Endometrial microvascular endothelial cells (primary cell): ENCODE data around the gene NIPAL4. TPM values are rescaled to one million over a fixed set of nuclear protein-coding genes. Genes with fewer than 3 reads are reported as not detected.

Experiments
- in situ Hi-C: cut with HindIII; loops from 2 replicates; pipeline ENCODE4 v1.10.0; 2017; ENCODE audit warnings: low sequenced_read_pairs, low pct_unique_long_range_greater_than_20kb; ENCODE audit errors: inconsistent ontology term
- total RNA-seq: library from RNA; depleted of rRNA; stranded (reverse); fragments of >200 nt; gene quantifications from one replicate; pipeline ENCODE4 v1.2.3, GENCODE V29; 2015; ENCODE audit errors: inconsistent ontology term

The NIPAL4 gene
- total RNA-seq, 1 donor from 2014 or later: not detected

DNA sequence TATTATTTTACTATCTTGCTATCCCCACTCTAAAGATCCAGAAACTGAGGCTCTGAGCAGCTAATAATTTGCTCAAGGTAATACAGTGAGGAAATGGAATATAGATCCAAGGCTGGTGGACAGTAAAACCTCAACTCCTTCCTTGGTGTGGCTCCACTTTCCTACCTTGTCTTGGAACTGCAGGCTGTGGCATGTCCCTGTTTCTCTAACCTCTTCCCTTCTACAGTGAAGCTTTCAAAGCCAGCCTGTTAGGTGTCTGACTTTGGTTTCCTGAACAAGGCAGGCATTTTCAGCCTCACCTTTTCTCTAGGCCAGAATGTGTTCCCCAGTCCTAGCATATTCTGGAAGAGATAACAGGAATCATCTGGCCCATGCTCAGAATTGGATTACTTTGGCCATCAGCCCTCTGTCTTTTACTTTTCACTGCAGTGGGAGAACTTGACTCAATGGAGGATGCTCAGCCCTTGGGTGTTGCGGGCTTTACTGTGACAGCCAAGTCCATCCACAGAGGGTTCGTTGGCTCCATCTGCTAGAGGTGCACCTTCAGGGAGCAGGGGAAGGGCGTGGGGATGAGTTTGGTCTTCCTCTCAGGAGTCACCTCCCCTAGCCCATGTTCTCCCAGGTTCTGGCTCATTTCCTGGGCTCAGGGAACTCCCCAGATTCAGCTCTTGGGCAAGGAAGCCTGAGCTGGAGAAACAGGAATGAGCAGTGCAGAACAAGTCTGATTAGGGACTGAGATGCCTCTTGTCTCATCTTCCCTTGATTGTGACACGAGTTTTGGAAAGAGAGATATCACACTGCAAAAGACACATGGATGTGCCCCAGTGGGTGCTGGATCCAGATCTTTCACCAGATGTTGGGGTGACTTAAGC is 1.1 kb downstream of the NIPAL4 start:
- in situ Hi-C loops: no loop called here

DNA sequence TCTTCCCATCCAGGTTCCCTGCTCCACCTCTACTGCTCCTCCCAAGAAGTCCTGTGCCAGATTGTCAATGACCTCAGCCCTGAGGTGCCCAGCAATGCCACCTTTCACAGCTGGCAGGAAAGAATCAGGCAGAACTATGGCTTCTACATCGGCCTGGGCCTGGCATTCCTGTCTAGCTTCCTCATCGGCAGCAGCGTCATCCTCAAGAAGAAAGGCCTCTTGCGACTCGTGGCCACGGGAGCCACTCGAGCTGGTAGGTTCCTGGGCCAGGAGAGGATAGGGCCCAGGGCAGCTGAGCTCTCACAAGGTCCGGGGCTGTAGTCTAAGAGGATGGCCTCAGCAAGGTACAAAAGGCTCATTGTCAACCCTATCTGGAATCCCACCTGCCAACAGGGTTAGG is 3.1 kb downstream of the NIPAL4 start:
- in situ Hi-C loops: no loop called here

DNA sequence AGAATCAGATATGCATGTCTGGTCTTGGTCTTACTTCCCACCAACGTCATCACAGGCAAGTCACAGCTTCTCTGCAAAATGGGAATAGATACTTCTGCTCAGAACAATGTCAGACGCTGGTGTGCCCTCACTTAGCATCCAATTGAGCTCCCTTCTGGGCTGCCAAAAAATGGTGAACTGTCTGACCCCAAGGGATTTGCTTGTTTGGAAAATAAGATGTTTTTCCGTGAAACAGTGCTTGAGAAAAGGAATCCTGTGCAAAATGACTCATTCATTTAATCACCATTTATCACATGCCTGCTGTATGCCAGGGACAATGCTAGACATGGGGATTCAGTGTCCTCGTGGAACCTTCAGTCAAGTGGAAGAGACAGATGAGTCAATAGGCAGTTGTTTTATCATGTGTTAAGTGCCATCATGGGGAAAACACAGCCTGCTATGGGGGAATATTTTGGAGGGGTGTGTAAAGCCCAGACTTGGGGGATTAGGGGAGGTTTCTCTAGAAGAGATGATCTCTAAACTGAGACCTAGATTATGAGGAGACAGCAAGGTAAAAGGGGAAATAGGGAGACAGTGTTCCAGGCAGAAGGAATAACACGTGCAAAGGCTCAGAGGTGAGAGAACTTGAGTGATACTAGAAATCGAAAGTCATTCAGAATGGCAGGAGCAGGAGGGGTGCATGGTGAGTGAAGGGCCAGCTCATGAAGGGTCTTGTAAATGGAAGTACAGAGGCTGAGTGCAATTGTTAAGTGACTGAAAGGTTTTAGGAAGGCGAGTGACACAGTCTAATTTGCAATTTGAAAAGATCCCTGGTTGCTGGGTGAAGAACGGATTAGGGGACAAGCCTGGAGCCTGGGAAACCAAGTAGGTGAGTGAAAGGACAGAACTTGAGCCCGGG is 3.9 kb downstream of the NIPAL4 start:
- in situ Hi-C loops: no loop called here

DNA sequence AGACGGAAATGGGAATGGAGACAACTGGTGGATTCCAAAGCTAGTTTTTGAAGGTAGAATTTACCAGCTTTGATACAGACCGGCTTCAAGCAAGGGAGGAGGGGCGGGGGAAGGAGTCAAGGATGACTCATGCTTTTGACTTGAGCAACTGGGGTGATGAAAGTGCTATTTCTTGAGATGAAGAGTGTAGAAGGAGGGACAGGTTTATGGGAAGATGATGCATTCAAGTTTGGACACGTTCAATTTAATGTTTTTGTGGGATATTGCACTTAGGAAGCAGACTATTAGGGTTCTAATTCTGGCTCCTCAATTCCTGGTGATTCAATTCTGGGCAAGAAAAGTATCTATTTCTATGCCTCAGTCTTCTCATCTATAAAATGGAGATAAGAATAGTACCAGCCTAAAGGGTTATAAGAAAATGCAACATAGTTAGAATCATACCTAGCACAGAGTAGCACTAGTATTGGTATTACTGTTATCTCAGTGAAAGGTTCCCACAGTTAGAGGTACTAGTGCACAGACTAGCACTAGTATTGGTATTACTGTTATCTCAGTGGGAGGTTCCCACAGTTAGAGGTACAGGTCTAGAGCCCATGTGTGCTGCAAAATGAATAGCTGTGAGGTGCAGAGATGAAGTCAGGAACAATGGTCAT is 4.6 kb downstream of the NIPAL4 start:
- in situ Hi-C loops: no loop called here

DNA sequence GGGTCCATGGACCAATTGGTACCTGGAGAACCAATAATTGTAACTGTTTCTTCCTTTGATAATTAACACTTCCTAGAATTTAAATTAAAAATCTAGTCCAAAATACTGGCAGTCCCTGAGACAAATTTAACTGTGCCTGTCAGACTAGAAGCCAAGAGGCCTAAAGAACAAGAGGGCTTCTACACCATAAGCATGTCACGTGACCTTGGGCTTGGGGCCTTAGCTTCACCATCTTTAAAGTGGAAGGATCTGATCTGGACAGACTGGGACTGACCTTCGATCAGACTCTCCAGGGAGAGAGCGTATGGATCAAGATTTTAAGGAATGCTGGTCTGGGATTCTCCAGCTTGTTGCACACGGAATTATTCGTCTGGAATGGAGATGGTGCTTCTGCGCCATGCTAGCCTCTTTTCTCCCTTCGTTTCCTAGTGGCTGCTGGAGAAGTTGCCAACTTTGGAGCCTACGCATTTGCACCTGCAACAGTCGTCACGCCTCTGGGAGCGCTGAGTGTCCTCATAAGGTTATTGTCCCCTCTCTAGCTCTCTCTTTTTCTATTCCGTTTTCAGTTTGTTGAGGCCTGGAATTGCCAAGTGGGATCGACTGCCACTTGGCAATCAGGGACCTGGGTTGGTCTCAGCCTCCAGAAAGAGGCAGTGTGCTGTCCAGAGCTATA is 8.4 kb downstream of the NIPAL4 start:
- in situ Hi-C loops: no loop called here

DNA sequence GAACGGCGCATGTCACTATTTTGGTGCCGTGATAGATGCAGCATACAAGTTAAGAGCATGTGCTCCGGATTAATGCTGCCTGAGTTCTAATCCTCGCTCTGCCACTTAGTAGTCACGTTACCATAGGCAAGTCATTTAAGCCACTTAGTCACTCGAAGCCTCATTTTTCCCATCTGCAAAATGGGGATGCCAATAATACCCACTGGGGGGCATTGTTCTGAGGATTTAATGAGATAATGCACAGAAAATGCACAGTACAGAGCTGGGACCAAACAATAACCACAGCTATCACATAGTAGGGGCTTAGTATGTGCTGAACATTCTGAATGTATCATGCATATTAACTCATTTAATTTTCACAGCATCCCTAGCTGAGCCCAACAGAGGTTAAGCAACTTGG is 9.1 kb downstream of the NIPAL4 start:
- in situ Hi-C loops: no loop called here

- in situ Hi-C loops: no loop called here
These were observed 9.7 kb downstream of the NIPAL4 start for GRCh38 chr5:157469687-157470086.

DNA sequence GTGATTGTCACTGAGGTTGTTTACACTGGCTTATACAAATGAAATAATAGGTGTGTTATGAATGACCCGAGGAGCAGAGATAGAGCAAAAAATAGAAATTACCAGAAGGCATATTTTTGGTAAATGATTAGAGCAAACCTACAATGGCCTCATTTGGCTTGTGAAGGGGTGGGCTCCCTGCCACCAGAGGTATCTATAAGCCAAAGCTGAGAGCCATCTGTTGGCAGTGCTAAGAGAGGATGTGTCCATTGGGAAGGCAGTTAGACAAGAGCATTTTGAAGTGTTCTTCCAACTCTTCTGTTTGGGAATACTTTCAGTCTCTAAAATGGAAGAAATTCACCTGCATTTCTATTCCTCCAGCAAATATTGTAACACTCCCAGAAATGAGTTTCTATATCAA is 10.6 kb downstream of the NIPAL4 start:
- in situ Hi-C loops: no loop called here

DNA sequence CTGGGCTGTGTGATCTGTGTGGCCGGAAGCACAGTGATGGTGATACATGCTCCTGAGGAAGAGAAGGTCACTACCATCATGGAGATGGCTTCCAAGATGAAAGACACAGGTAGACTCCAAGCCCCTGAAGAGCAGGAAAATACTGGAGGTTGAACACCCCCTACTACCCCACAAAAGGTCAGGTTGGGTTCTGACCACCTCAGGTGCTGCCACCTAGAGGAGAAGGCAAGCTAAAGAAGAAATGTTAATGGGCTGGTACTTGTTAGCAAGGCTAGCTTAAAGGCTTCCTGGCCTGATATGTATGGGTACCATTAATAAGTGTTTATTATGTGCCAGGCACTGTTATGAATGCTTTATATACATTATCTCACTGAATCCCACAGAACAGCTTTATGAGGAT is 11.7 kb downstream of the NIPAL4 start:
- in situ Hi-C loops: no loop called here

GRCh38 chr5:157473383-157474320 is 13.6 kb downstream of the NIPAL4 start:
- in situ Hi-C loops: no loop called here

DNA sequence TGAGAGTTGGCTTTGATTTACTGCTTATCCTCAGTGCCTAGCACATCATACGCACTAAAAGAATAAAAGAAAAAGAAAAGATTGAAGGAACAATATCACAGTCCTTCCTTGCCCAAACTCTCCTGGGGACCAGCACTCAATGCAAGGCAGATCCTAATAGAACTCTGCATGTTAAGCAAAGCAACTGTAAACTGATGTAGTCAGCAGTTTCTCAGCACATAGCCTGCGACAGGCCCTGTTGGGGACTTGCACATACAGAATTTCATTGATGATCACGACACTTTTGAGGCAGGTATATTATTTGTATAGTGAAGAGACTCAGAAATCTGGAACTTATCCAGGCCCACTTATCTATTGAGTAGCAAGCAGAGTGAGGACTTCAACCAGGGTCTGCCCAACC is 15.4 kb downstream of the NIPAL4 start:
- in situ Hi-C loops: no loop called here

GRCh38 chr5:157476702-157477408 is 16.8 kb downstream of the NIPAL4 start:
- in situ Hi-C loops: no loop called here

DNA sequence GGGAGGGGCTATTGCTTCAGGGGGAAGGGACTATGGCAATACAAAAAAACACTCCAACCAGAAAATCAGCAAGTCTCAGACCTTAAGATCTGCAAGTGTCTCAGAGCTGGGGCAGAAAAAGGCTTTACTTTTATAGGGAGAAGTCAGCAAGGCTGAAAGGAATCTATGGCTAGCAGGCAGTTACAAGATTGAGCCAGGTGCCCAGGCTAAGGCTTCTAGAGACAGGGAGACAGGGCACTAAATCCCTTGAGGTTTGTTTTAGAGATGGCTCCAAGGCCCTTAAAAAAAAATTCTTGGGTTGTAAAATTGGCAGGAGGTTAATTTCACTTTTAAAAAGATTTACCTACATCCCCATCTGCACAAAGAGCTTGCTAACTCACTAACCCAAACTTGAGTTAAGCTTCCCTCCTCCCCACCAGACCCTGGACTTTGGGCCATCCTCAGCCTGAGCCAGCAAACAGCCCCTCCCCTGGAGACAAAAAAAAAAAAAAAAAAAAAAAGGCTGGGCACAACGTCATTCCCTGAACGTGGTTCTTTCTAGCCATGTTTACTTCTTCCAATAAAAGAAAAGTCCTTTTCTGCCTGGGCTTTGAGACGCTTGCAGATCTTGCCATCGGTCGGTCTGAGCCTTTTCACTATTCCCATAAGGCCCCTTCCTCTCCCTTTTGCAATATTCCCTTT is 17.9 kb downstream of the NIPAL4 start:
- in situ Hi-C loops: no loop called here

DNA sequence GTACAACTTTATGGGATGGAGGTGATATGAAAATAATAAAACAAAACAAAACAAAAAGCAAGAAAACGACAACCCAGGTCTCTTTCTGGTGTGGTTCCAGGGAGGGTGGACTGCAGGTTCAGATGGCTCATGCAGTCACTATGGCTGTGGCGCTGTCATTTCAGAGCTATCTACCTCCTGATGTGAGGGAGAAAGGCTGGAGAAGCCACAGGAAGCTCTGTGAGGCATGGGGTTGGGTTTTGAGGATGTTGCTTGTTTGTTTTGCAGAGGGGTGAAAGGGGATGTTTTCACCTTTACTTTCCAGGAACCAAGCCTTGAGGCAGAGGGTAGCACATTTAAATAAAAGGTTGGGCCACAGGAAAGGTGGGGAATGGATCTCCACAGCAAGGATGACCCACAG is 18.7 kb downstream of the NIPAL4 start:
- in situ Hi-C loops: no loop called here

GRCh38 chr5:157479166-157479565 is 19.2 kb downstream of the NIPAL4 start:
- in situ Hi-C loops: no loop called here

DNA sequence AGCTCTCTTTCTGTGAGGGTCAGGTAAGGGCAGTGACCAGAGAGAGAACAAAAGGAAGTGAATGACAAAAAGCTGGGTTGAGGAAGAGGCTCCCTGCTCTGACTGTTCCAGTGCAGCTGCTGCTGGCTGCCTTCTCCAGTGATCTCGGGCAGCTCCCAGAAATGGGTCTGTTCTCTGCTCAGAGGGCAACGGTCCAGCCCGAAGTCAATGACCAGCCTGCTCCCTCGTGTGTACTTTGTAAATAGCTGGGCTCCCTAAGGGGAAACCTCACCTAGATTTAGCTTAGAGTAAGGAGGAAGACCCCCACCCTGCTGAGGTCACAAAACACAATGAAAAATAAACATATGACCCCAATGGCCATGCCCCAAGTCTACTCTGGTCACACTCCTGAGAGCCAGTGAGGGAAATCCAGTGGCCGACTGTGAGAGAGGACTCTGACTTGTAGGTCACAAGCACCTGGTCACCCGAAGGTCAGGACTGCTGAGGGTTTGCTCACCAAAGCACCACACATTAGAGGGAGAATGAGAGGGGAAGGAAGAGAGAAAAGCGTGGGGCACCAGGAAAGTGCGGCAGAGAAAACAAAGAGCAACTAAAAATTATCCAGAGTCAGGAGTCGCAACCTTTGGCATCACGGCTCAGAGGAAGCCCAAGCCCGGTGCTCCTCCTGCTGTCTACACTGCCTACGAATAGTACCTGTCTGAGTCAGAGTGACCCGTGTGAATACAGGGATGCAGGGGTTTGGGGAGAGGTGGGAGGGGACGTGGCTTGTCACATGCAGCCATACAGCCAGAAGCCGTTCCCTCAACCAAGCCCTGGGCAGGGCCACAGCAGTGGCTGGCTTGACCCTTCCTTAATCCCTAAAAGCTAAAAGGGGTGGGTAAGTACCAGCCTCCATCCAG is 19.8 kb downstream of the NIPAL4 start:
- in situ Hi-C loops: no loop called here
